ENCODE measurements around the gene AP3B1. TPM values are rescaled to one million over a fixed set of nuclear protein-coding genes. Genes with fewer than 3 reads are reported as not detected.

AP3B1 gene
- polyA plus RNA-seq, 1 of the 3 experiments (the other 2 are of a cell fraction): 18.0 TPM

- WGBS (ENCODE audit: low lambda C conversion rate): 51% methylated on average over 2 of the region's 2 CpGs
- H3K36me3 ChIP-seq (replicated peaks in 1 of 2; ENCODE audit: control insufficient read depth in 1 of 2, insufficient read depth in 2 of 2, low read length in 1 of 2): no peaks in the 10 kb centered on the region
These were observed 25.9 kb upstream of the AP3B1 start for GRCh38 chr5:78320401-78320800.

GRCh38 chr5:78318337-78318736, 23.8 kb upstream of the AP3B1 start:
- H2AFZ ChIP-seq (ENCODE audit: low read depth): no peak overlapping the region
- H4K20me1 ChIP-seq (ENCODE audit: insufficient read depth): no peaks in the 10 kb centered on the region
- no peak overlapping the region for H3K9ac ChIP-seq
- H3K27ac ChIP-seq (ENCODE audit: low read depth in 2 of 2, low read length in 1 of 2): no peak overlapping the region
- H3K36me3 ChIP-seq (replicated peaks in 1 of 2; ENCODE audit: control insufficient read depth in 1 of 2, insufficient read depth in 2 of 2, low read length in 1 of 2): no peaks in the 10 kb centered on the region
- ChIA-PET POLR2A (no interaction called here), CTCF (no interaction called here)
- H3K9me2 ChIP-seq: no peaks in the 10 kb centered on the region
- no peak overlapping the region for H3K4me2 ChIP-seq
- no peak overlapping the region for H3K4me3 ChIP-seq (ENCODE audit: low read depth in 2 of 2, low read length in 1 of 2)
- WGBS (ENCODE audit: low lambda C conversion rate): 83% methylated on average over 3 of the region's 3 CpGs
- TF ChIP-seq USF1 (IDR thresholded peaks at IDR 0.05; ENCODE audit: borderline replicate concordance, low read depth): no peak
- TF ChIP-seq FOXM1 (IDR thresholded peaks at IDR 0.05; ENCODE audit: low read depth): no peak
- no peak for TF ChIP-seq YY1 (IDR thresholded peaks at IDR 0.05; ENCODE audit: low read depth)
- no peak for TF ChIP-seq TCF12 (IDR thresholded peaks at IDR 0.05)
- TF ChIP-seq MXI1 (IDR thresholded peaks at IDR 0.05; ENCODE audit: low read depth, low read length): no peak
- TF ChIP-seq ZBTB33 (IDR thresholded peaks at IDR 0.05; ENCODE audit: borderline replicate concordance, low read depth): no peak
- no peak for TF ChIP-seq FOXJ3 (CRISPR knock-in tag; IDR thresholded peaks at IDR 0.05)
- no peak for TF ChIP-seq JUND (IDR thresholded peaks at IDR 0.05)
- TF ChIP-seq MEF2A (IDR thresholded peaks at IDR 0.05; ENCODE audit: borderline replicate concordance, low read depth): no peak
- no peak for TF ChIP-seq RXRA (IDR thresholded peaks at IDR 0.05; ENCODE audit: borderline replicate concordance, low read depth)
- TF ChIP-seq MAX (IDR thresholded peaks at IDR 0.05; ENCODE audit: low read depth): no peak
- TF ChIP-seq RAD21 (IDR thresholded peaks at IDR 0.05; ENCODE audit: low read length): no peak
- TF ChIP-seq USF2 (IDR thresholded peaks at IDR 0.05; ENCODE audit: borderline replicate concordance, low read depth, low read length): no peak
- TF ChIP-seq NRF1 (IDR thresholded peaks at IDR 0.05; ENCODE audit: low read depth, low read length): no peak
- no peaks in the 10 kb centered on the region for H3K4me1 ChIP-seq (ENCODE audit: control insufficient read depth in 1 of 2, insufficient read depth in 2 of 2, low read depth in 1 of 2, low read length in 1 of 2)
- H3K79me2 ChIP-seq (ENCODE audit: insufficient read depth): no peaks in the 10 kb centered on the region; the same call in 1 of the 2 replicates
- no peak for DNase-seq
- no peaks in the 10 kb centered on the region for H3F3A ChIP-seq (replicated peaks; ENCODE audit: insufficient read depth)
- H3K27me3 ChIP-seq (ENCODE audit: insufficient read depth): no peaks in the 10 kb centered on the region
- no peaks in the 10 kb centered on the region for H3K9me3 ChIP-seq

More at GRCh38 chr5:78320401-78320800, 25.9 kb upstream of the AP3B1 start:
- Histone ChIP-seq H3K4me1 (ENCODE audit: control insufficient read depth in 1 of 2, insufficient read depth in 2 of 2, low read depth in 1 of 2, low read length in 1 of 2) (no peaks in the 10 kb centered on the region), H4K20me1 (ENCODE audit: insufficient read depth) (no peaks in the 10 kb centered on the region), H3K79me2 (ENCODE audit: insufficient read depth) (no peaks in the 10 kb centered on the region; the same call in 1 of the 2 replicates), H3K27me3 (ENCODE audit: insufficient read depth) (no peaks in the 10 kb centered on the region), H3K9me2 (no peaks in the 10 kb centered on the region), H3F3A (replicated peaks; ENCODE audit: insufficient read depth) (no peaks in the 10 kb centered on the region), H3K9ac (no peak overlapping the region), H2AFZ (ENCODE audit: low read depth) (no peak overlapping the region), H3K4me2 (no peak overlapping the region), H3K4me3 (ENCODE audit: low read depth in 2 of 2, low read length in 1 of 2) (no peak overlapping the region), H3K9me3 (no peaks in the 10 kb centered on the region), H3K27ac (ENCODE audit: low read depth in 2 of 2, low read length in 1 of 2) (no peak overlapping the region)
- TF ChIP-seq RAD21 (IDR thresholded peaks at IDR 0.05; ENCODE audit: low read length) (peak; percentile 76), CTCF (IDR thresholded peaks at IDR 0.05) (peak; percentile 68), GABPA (IDR thresholded peaks at IDR 0.05; ENCODE audit: low read depth) (no peak), SMC3 (IDR thresholded peaks at IDR 0.05; ENCODE audit: low read depth, low read length) (peak; percentile 54; the same call in 1 of the 2 replicates)
- DNase-seq: peak; percentile 26
- POLR2A ChIA-PET: no interaction called here
- CTCF ChIA-PET: interaction anchor here (0.7 to 2.1 kb wide), 14 partner anchors 9 to 705 kb away, joined by 3 to 8 read pairs (median 4); partner anchors contain the start of gene AP3B1
